ENCODE results near the gene MCM7. TPM values are rescaled to one million over a fixed set of nuclear protein-coding genes. Genes with fewer than 3 reads are reported as not detected.

The MCM7 gene
- total RNA-seq, 1 donor from 2014 or later, result 53.0 TPM

DNA sequence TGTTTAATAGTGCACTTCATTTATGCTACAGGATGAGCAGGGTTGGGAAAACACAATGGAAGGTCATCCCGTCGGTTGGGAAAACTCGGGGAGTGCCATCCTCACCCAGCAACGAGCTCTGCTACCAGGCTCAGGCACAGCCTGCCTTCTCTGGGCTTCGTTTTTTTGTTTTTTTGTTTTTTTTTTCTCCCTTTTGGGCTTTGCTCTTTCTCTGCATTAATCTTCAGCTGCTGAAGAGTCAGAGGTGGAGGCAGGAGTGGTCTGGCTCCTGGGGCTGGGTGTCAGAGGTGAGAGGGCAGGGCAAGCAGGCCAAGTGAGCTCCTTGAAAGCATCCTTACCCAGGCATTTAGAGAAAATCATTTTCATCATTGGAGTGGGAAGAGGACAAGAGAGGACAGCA, 31.2 kb downstream of the MCM7 start:
- DNase-seq, result no peak

DNA sequence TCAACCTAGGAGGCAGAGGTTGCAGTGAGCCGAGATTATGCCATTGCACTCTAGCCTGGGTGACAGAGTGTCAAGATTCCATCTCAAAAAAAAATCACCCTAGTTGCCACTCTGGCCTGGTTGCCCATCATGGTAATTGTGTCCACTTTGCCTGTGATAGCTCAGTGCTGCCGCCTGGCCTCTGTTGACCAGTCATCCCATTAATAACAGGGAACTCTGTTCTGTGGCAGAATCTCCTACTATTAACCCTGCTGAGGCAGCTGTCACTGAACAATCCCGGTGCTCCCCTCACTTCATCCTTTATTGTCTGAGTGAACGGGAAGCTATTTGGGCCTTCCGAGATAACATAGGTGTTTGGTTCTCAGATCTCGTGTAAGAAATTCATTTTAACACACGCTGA, 34.2 kb downstream of the MCM7 start:
- DNase-seq, result no peak

DNA sequence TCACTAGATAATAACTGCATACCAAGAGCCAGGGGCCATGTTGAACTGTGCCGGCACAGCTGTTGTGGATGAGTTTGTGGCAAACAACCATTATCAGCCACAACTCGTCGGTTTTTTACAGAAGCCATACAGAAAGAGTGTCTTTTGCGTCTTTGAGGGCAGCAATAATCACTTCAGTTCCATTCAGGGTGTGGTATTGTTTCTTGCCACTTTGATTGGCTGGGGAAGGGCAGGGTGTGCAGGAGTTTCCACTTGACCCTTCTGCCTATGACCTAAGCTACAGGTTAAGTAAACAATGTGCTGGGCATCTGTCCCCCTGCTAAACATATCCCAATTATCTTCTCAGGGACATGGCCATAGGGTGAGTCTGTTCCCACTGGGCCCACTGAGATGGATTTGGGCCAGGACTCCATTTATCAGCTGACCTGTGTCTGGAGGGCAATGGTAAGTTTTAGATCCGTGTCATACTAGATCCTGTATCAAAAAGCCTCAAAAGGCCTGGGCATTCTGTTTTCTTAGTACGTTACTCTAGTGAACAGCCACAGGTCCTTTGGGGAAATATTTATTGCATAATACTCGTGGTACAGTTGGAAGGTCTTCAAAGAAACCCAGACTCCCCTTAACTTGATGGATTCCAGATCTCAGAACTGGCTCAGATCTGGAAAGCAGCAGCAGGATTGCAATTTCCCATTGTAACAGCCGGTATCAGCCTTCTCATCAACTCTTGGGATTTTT, 35.6 kb downstream of the MCM7 start:
- peak; percentile 49 for DNase-seq

DNA sequence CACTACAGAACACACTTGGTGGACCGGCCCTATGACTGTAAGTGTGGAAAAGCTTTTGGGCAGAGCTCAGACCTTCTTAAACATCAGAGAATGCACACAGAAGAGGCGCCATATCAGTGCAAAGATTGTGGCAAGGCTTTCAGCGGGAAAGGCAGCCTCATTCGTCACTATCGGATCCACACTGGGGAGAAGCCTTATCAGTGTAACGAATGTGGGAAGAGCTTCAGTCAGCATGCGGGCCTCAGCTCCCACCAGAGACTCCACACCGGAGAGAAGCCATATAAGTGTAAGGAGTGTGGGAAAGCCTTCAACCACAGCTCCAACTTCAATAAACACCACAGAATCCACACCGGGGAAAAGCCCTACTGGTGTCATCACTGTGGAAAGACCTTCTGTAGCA, 37.0 kb downstream of the MCM7 start:
- no peak for DNase-seq

DNA sequence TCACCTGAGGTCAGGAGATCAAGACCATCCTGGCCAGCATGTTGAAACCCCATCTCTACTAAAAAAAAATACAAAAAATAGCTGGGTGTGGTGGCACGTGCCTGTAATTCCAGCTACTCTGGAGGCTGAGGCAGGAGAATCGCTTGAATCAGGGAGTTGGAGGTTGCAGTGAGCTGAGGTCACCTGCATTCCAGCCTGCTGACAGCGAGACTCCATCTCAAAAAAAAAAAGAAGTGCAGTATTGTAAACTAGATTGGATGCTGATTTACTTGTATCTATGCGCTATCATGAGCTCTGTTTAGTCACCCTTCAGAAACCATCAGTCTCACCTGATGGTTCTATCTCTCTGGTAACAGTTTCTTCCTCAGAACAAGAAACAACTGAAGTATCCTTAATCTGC, 37.8 kb downstream of the MCM7 start:
- no peak for DNase-seq

DNA sequence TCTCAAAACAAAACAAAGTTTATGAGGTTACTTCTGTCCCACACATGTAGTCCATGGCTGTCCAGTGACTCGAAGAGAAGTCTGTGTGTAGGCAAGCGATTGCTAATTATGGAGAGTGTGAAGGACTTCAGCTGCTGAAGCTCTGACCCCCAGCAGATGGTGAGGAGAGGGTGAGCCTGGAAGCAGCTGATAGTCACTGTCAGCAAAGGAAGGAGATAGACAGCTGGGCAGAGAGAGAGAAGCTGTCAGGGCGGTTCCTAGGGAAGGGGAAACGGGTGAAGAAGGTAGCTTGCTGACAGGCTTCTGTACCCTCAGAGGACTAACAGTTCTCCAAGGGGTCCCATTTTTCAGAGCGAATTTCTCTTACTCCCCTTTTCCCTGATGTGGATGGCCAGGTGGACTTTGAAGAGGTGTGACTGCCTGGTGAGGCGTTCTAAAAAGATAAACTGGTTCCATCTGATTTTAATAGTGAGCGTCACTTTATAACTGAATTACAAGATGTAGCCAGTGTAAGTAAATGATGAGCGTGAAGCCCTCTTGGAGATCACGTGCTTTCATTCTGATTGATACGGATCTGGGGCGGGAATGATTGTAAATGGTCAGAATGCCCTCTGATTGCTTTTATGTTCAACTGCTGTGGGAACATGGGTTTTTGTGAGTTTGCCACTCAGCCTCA, 39.5 kb downstream of the MCM7 start:
- DNase-seq, result peak; percentile 79

DNA sequence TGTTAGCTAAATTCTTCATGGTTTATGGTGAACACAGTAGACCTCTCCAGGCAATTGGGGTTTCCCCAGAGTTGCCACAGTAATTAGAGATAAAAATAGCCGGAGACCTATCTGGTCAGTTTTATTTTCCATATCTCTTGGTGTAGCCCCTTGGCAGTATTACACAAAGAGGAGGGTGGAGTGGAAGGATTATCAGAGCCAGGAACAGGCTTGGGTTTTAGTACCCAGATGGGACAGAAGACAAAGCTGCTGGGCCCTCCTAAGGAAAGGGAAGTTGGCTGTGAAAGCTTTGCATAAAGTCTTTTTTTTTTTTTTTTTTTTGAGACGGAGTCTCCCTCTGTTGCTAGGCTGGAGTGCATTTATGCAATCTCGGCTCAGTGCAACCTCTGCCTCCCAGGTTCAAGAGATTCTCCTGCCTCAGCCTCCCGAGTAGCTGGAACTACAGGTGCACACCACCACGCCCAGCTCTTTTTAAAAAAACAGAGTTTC, 41.9 kb downstream of the MCM7 start:
- DNase-seq, result no peak

DNA sequence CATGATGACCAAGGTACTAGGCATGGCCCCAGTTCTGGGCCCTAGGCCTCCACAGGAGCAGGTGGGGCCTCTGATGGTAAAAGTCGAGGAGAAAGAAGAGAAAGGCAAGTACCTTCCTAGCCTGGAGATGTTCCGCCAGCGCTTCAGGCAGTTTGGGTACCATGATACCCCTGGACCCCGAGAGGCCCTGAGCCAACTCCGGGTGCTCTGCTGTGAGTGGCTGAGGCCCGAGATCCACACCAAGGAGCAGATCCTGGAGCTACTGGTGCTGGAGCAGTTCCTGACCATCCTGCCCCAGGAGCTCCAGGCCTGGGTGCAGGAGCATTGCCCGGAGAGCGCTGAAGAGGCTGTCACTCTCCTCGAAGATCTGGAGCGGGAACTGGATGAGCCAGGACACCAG, 44.2 kb downstream of the MCM7 start:
- no peak for DNase-seq

DNA sequence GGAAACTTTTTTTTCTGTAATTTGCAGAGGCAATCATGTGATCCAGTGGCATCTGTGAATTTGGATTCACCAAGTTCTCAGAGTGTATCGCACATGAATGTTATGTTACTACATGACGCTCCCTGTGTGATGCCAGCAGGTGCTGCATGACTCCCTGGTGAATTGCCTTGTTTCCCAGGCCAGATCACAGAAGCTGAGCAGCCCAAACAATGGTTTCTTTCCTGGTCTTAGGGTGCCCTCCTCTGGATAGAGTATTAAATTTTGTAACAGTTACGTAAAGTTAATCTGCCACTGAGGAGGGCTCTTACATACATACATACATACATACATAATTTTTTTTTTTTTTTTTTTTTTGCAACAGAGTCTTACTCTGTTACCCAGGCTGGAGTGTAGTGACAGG, 48.0 kb downstream of the MCM7 start:
- peak; percentile 94 for DNase-seq

DNA sequence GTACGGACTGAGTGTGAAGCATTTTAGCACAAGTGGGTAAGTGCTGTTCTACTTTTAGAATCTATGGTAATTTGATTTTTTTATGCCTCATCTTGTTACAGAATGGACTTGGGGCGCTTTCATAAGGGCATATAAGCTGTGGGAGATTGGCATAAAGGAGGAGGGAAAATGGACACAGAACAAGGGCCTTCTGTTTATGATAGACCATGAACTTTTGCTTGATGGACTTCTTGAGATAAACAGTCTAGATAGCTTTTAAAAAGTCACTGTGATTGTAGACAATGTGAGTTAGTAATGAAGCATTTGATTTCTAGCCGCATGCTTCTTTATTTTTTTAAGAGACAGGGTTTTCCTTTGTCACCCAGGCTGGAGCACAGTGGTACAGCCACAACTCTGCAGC, 49.6 kb downstream of the MCM7 start:
- DNase-seq, result no peak

DNA sequence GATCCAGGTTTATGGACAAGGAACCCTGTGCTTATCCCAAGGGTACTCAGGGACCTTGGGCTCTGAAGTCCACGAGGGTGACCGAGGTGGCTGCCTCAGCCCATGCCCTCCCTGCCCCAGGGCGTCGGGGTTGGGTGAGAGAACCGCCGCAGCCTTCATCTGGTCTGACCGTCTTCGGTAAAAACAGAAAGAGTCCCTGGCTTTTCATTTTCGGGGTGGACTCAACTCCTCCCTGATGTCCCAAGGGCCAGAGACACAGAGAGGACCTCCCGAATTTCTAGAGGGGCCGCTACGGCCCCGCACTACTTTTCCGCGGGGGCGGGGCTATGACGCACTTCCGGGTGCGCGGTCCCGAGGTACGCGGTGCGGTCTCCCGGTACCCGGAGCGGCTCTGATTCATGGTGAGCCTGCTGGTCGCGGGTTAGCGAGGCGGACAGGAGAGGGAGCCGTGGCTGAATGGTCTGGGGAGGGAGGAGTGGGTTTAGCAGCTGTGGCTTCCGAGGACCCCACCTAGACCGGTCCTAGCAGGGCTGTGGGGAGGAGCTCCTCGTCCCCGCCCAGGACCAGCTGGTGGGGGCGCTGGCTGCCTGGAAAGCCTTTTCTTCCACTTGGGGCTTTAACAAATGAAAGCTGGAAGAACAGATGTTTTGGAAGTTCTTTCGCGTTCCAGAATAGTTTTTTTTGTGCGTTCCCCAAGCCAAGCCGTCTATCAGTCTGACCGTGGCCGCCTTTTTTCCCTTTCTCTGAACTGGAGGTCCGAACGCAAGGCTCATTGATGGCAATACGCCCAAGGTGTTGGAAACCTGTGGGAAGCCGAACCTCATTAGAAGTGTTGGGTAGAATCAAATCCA, 51.5 kb downstream of the MCM7 start, which contains the start of gene ZSCAN21:
TSS of gene ZSCAN21 (plus strand) at position 334 of the 851 bp plus-strand sequence. CDS start 7,233 bp downstream, outside the sequence.
- DNase-seq, result peak; percentile 95

DNA sequence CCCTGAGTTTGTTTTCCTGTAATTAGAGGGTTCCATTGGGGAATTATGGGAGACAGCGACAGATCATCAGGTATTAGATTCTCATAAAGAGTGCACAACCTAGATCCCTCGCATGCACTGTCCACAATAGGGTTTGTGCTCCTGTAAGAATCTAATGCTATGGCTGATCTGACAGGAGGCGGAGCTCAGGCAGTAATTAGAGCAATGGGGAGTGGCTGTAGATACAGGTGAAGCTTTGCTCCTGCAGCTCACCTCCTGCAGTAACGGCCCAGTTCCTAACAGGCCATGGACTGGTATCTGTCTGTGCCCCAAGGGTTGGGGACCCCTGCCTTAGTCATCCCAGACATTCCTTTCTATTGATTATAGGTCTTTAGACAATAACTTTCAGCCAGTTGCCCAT, 52.5 kb downstream of the MCM7 start:
- no peak for DNase-seq

DNA sequence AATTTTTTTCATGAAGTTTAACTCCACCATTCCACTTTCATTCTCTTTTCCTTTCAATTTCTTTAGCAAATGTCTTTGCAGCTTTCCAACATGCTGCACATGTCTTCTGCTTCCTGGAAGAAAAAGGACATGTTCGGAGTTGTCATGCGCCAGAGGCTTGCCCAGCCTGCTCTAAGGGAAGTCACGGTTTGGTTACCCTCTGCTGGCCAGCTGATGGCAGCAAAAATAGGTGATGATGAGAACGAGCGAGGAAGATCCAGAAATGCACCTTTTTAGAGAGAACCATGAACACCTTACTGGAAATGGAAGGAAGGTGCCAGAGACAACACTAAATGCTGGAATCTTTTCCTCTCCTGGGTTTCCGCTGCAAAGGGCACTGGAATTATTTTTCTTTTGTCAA, 56.5 kb downstream of the MCM7 start:
- no peak for DNase-seq

Small RNA genes lying within 50 kb of the gene (small RNA-seq; reads per million reads assigned to genes)
- 80.6 reads per million, percentile 96 among the genes with 10 or more reads in this experiment for gene MIR106B (ENCODE audit: low replicate concordance)
- 1,497 reads per million, percentile 99 among the genes with 10 or more reads in this experiment for gene MIR25 (ENCODE audit: low replicate concordance)
- gene MIR93 (ENCODE audit: low replicate concordance), result 240 reads per million, percentile 98 among the genes with 10 or more reads in this experiment

Other genes with a start within 250 kb of the MCM7 start
- not detected for gene OR2AE1, start 224.4 kb downstream of the MCM7 start, total RNA-seq
- gene TRIM4, start 181.9 kb downstream of the MCM7 start, total RNA-seq, result 22.8 TPM
- gene GJC3, start 171.8 kb downstream of the MCM7 start, total RNA-seq, result not detected
- gene AZGP1, start 125.4 kb downstream of the MCM7 start, total RNA-seq, result 51.0 TPM
- gene ZKSCAN1, start 85.8 kb downstream of the MCM7 start, total RNA-seq, result 51.4 TPM
- gene ZSCAN21, start 51.6 kb downstream of the MCM7 start, total RNA-seq, result 18.9 TPM
- gene ZNF3, start 19.7 kb downstream of the MCM7 start, total RNA-seq, result 28.0 TPM
- gene COPS6, start 12.4 kb downstream of the MCM7 start, total RNA-seq, result 50.4 TPM
- 19.7 TPM for gene AP4M1, start 246 bp upstream of the MCM7 start, total RNA-seq
- 38.6 TPM for gene TAF6, start 18.0 kb upstream of the MCM7 start, total RNA-seq
- 24.4 TPM for gene CNPY4, start 18.2 kb upstream of the MCM7 start, total RNA-seq
- 0.82 TPM for gene MBLAC1, start 25.6 kb upstream of the MCM7 start, total RNA-seq
- gene LAMTOR4, start 47.5 kb upstream of the MCM7 start, total RNA-seq, result 57.7 TPM
- gene TRAPPC14, start 57.3 kb upstream of the MCM7 start, total RNA-seq, result 4.5 TPM
- 9.2 TPM for gene GAL3ST4, start 67.2 kb upstream of the MCM7 start, total RNA-seq
- 5.7 TPM for gene GPC2, start 76.0 kb upstream of the MCM7 start, total RNA-seq
- 0.72 TPM for gene STAG3, start 76.5 kb upstream of the MCM7 start, total RNA-seq
- not detected for gene PVRIG, start 118.6 kb upstream of the MCM7 start, total RNA-seq
- gene SPDYE3, start 206.3 kb upstream of the MCM7 start, total RNA-seq, result not detected

Measured in tongue (tissue), 3 donors.